Neural crest cell (in vitro differentiated cells): ENCODE measurements around the gene C1R. TPM values are rescaled to one million over a fixed set of nuclear protein-coding genes. Genes with fewer than 3 reads are reported as not detected.

Experiments
- DNase-seq: peaks from one replicate; pipeline ENCODE4 v3.0.0; 2021; ENCODE audit warnings: low read depth, mixed read lengths, low spot score
- H3K27ac Mint-ChIP-seq: one replicate; pipeline ENCODE4 v1.8.0; 2021; ENCODE audit warnings: mild to moderate bottlenecking, mixed read lengths; ENCODE audit not compliant: unreplicated experiment
- H3K27me3 Mint-ChIP-seq: 2 replicates; pipeline ENCODE4 v1.8.0; 2021; ENCODE audit warnings: low read depth, mild to moderate bottlenecking, mixed read lengths
- H3K36me3 Mint-ChIP-seq: 2 replicates; pipeline ENCODE4 v1.8.0; 2021; ENCODE audit warnings: low read depth, mild to moderate bottlenecking, mixed read lengths
- H3K4me1 Mint-ChIP-seq: 2 replicates; pipeline ENCODE4 v1.8.0; 2021; ENCODE audit warnings: mixed read lengths
- H3K4me3 Mint-ChIP-seq: one replicate; pipeline ENCODE4 v1.8.0; 2021; ENCODE audit warnings: mild to moderate bottlenecking, mixed read lengths
- H3K9me3 Mint-ChIP-seq: 2 replicates; pipeline ENCODE4 v1.8.0; 2021; ENCODE audit warnings: mixed read lengths
- total RNA-seq: library from RNA; stranded (reverse); gene quantifications from 2 replicates; pipeline ENCODE4 v1.2.1, GENCODE V29; 2021
- TF ChIP-seq, protein P1 (sequence below): fragments of 200-600 bp; sonication (generic); conservative IDR thresholded peaks from 2 replicates; pipeline ENCODE4 v1.5.0; 2021; ENCODE audit warnings: antibody characterized with exemption, mild to moderate bottlenecking

Gene C1R
- total RNA-seq, 1 donor from 2014 or later, result 4.0 TPM

DNA sequence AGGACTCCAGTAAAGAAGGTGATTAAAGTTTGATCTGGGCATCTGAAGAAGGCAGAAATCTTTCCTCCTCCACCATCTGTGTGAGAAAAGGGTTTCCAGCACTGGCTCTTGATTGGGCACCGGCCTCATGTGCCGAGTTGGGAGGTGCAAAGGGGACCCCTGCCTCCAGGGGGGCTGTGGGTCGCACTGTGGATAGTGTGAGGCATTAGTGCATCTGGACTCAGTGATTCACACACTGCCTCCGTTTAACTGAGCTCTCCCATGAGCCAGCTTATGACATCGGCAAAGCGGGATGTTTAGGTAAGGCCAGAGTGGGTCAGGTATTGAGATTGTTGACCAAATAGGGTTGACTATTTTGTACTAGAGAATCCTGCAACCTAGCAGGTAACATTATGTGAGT, 22.9 kb downstream of the C1R start:
- H3K36me3 Mint-ChIP-seq, result no peaks in the 10 kb centered on the region
- no peak overlapping the region for H3K4me3 Mint-ChIP-seq
- peaks cover 8% of the 10 kb centered on the region for H3K4me1 Mint-ChIP-seq
- no peaks in the 10 kb centered on the region for H3K9me3 Mint-ChIP-seq
- DNase-seq, result no peak
- H3K27ac Mint-ChIP-seq, result no peak overlapping the region
- peaks cover 6% of the 10 kb centered on the region for H3K27me3 Mint-ChIP-seq
- TF ChIP-seq, protein P1, sequence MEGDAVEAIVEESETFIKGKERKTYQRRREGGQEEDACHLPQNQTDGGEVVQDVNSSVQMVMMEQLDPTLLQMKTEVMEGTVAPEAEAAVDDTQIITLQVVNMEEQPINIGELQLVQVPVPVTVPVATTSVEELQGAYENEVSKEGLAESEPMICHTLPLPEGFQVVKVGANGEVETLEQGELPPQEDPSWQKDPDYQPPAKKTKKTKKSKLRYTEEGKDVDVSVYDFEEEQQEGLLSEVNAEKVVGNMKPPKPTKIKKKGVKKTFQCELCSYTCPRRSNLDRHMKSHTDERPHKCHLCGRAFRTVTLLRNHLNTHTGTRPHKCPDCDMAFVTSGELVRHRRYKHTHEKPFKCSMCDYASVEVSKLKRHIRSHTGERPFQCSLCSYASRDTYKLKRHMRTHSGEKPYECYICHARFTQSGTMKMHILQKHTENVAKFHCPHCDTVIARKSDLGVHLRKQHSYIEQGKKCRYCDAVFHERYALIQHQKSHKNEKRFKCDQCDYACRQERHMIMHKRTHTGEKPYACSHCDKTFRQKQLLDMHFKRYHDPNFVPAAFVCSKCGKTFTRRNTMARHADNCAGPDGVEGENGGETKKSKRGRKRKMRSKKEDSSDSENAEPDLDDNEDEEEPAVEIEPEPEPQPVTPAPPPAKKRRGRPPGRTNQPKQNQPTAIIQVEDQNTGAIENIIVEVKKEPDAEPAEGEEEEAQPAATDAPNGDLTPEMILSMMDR, result no peak

DNA sequence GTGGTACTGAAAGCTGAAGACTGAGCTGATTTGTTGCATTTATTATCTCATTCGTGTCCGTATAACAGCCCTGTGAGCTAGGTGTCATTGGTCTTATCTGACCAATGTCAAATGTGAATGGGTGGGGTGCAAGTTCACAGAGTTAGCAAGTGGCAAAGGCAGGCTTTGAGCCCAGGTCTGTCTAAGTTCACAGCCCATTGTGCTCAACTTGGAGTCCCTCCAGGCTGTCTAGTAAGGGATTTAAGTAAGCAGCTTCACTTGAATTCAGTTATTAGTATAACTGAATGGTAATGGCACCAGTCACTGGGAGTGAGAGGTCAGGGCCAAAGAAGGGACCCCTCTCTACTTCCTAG, 23.3 kb downstream of the C1R start:
- H3K27ac Mint-ChIP-seq, result no peak overlapping the region
- no peaks in the 10 kb centered on the region for H3K36me3 Mint-ChIP-seq
- H3K4me1 Mint-ChIP-seq, result peaks cover 4% of the 10 kb centered on the region
- H3K27me3 Mint-ChIP-seq, result peaks cover 6% of the 10 kb centered on the region
- DNase-seq, result no peak
- H3K9me3 Mint-ChIP-seq, result no peaks in the 10 kb centered on the region
- TF ChIP-seq, protein P1, result no peak
- no peak overlapping the region for H3K4me3 Mint-ChIP-seq

DNA sequence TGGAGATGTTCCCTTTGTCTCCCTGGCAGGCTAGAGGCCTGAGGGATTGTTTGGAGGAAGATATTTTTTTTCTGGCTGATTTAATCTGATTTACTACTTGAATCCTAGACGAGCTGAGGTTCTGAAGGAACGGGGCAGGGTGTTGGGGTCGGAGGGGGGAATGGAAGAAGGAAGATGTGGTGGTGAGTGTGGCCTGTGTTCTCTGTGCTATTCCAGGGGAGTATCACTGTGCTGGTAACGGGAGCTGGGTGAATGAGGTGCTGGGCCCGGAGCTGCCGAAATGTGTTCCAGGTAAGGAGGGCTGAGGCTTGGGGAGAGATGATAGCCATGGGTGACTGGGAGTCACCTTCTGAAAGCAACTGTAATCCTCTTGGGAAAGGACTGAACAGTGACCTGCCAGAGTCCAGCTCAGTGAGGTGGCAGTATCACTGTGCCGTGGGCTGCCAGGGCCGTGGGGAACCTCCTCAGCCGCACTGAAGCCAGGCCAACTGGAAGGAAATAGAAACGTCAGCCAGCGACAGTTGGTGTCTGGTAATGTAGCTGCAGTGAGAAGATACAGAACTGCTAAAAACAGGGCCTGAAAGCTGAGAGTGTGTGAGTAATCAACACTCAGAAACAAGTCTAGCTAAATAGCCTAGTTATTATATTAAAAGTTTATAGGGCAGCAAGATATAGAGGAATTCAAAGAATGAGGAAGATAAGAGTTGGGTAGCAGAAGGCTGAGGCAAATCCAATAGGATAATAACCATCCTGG, 23.8 kb downstream of the C1R start:
- TF ChIP-seq, protein P1, result no peak
- DNase-seq, result no peak
- Mint-ChIP-seq H3K36me3 (no peaks in the 10 kb centered on the region), H3K4me1 (no peaks in the 10 kb centered on the region), H3K4me3 (no peak overlapping the region), H3K27ac (no peak overlapping the region), H3K9me3 (no peaks in the 10 kb centered on the region), H3K27me3 (peaks cover 6% of the 10 kb centered on the region)

DNA sequence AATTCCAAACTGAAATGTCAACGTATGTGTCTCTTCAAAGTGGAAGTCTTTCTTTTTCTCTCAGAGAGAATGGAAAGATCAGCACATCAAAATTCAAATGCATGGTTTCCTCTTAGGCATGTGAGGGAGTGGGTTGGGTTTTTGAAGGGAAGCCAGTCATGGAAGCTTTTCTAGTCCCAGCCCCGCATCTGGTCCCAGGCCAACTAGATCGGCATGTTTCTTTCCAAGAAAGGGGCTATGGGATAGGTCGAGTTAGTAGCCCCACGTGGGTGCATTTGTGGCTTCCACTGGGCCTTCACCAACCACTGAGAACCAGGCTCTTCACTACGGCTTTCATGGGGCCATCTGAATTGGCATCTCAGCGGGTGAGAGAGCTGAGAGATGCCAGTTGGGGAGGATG, 25.1 kb downstream of the C1R start:
- Mint-ChIP-seq H3K36me3 (no peaks in the 10 kb centered on the region), H3K4me1 (no peaks in the 10 kb centered on the region), H3K9me3 (no peaks in the 10 kb centered on the region), H3K27ac (no peak overlapping the region), H3K4me3 (no peak overlapping the region), H3K27me3 (peaks cover 2% of the 10 kb centered on the region)
- no peak for DNase-seq
- TF ChIP-seq, protein P1, result no peak

DNA sequence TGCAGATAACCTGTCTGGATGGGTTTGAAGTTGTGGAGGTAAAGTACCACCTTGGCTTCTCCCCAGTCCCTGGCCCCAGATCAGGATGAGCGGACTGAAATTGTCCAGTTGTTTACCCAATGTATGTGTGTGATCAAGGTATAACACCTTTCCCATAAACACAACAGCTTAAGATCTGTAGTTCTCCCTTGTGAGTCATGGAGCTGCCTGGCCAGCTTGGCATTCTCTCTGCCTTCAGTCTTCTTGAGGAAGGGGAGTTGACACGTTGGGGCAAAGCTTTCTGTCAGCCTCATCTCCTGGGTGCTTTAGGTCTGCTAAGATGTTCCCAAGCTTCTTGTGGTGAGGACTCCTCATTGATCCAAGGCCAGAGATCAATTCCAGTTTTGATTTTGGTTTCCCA, 25.6 kb downstream of the C1R start:
- Mint-ChIP-seq H3K27me3 (no peaks in the 10 kb centered on the region), H3K4me3 (no peak overlapping the region), H3K4me1 (no peaks in the 10 kb centered on the region), H3K27ac (no peak overlapping the region), H3K9me3 (no peaks in the 10 kb centered on the region), H3K36me3 (no peaks in the 10 kb centered on the region)
- DNase-seq, result no peak
- TF ChIP-seq, protein P1, result no peak
